HG03575 (cell line): ENCODE results near the gene TSPAN16.

Source experiments
- ATAC-seq: cut with Tn5 transposase; IDR thresholded peaks from one replicate; pipeline ENCODE4 v1.9.1; 2021; ENCODE audit not compliant: unreplicated experiment, insufficient number of reproducible peaks, low FRiP score; ENCODE audit errors: extremely low read depth

Gene TSPAN16

DNA sequence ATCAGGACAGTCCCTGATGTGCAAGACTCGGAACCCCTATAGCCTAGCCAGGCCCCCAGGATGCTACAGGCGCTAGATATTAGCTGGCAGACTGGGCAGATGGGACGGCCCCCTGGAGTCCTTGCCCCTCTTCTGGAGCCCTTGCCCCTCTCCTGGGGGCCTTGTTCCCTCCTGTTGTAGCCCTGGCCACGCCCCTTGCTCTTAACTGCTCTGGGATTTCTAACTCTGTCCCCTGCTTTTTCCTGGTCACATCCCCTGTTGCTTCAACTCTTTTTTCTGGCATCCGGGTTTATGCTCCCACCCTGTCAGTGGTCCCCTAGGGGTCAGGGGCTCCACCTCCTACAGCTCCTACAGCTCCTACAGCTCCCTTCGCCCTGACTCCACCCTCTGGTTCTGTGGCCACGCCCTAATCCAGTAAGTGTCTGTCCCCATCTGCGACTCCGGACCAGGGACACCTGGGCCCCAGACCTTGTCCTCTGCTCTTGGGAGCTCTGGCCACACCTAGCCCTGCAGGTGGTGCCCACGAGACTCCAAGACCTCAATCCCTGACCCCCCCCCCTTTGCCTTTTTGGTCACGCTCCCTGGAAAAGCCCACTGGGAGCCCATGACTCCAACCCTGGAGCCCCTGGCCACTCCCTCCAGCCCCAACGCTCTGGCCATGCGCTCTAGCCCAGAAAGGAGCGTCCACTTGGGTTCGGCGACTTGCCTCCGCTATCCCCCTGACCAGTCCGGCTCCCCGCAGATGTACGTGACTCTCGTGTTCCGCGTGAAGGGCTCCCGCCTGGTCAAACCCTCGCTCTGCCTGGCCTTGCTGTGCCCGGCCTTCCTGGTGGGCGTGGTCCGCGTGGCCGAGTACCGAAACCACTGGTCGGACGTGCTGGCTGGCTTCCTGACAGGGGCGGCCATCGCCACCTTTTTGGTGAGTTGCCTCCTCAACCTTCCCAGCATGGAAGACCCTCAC lies 66.1 kb downstream of the TSPAN16 start:
- ATAC-seq = no peak

DNA sequence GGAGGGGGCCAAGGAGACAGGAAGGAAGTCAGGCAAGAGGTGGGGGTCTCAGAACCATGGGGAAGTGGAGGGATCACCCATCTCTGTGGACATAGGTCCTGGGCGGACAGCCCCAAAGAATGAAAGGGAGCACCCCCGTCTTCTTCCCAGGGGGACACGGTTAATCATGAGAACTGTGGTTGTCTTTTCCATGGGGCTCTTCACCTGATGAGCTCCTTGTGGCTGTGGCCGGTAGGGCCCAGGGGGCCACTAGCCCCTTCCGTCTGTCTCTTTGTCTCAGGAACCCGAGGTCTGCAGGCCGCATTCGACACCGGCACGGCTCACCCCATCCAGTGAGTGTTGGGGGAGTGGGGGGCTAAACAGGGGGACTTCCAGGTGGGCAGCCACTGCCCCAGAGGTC lies 67.9 kb downstream of the TSPAN16 start:
- ATAC-seq = no peak

DNA sequence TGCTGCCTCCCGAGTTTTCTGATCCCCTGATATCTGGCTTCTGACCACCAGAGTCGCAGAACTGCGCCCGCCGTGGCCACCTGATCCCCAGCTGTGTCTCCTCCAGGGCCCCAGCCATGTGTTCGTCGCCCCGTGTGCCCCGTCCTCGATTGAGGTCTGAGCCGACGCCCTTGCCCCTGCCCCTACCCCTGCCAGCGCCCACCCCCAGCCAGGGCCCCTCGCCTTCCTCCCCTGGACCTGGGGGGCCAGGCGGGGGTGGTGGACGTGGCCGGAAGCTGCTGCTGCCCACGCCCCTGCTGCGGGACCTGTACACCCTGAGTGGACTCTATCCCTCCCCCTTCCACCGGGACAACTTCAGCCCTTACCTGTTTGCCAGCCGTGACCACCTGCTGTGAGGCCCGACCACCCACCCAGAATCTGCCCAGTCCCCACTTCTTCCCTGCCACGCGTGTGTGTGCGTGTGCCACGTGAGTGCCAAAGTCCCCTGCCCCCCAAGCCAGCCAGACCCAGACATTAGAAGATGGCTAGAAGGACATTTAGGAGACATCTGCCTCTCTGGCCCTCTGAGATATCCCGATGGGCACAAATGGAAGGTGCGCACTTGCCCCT lies 68.4 kb downstream of the TSPAN16 start:
- no peak for ATAC-seq

DNA sequence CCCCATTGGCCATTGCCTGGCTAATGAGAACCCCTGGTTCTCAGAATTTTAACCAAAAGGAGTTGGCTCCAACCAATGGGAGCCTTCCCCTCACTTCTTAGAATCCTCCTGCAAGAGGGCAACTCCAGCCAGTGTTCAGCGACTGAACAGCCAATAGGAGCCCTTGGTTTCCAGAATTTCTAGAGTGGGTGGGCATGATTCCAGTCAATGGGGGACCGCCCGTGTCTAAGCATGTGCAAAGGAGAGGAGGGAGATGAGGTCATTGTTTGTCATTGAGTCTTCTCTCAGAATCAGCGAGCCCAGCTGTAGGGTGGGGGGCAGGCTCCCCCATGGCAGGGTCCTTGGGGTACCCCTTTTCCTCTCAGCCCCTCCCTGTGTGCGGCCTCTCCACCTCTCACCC lies 69.0 kb downstream of the TSPAN16 start:
- no peak for ATAC-seq
